HG03432 (cell line): ENCODE measurements around the gene GMDS.
A peak's percentile ranks its signal among the peaks of the same experiment; 100 is the strongest.

ENCODE experiments used
- ATAC-seq: cut with Tn5 transposase; IDR thresholded peaks from one replicate; pipeline ENCODE4 v1.9.1; 2021; ENCODE audit warnings: mild to moderate bottlenecking, moderate library complexity; ENCODE audit not compliant: unreplicated experiment

Gene GMDS

DNA sequence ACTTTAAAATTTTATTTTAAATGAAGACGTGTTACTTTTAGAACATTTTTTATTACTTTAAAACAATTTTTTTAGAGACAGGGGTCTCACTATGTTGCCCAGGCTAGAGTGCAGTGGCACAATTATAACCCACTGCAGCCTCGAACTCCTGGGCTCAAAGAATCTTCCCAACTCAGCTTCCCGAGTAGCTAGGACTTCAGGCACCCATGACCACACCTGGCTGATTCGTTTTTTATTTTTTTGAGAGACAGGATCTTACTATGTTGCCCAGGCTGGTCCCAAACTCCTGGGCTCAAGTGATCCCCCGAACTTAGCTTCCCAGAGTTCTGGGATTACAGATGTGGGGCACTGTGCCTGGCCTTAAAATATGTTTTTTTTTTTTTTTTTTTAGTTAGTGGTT lies 287.7 kb downstream of the GMDS start:
- ATAC-seq = no peak

DNA sequence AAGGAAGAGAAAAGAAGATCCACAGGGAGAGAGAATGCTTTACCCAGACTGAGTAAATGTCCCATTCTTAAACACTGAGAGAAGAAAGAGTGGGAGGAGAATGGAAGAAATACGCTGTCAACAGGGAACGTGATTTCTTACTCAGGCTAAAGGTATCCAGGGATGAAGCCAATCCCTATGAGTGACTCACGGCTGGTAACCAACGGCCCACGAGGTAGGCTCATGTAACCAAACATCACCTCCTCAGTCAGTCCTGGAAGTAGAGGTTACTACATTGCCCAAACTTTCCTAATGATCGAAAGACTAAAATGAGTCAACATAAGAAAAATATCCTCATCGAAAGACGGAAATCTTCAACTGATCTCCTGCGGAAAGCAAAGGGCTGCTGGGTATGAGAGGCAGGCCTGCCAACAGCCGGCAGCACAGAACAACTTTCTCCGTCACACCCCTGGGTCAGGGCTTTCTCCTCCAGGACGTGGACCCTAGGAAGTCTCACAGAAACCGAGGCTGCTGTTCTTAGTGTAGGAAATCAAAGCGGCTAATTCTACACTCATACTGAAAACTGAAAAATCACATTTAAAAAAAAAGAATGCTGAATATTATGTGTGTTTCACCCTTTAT lies 292.6 kb downstream of the GMDS start:
- no peak for ATAC-seq

DNA sequence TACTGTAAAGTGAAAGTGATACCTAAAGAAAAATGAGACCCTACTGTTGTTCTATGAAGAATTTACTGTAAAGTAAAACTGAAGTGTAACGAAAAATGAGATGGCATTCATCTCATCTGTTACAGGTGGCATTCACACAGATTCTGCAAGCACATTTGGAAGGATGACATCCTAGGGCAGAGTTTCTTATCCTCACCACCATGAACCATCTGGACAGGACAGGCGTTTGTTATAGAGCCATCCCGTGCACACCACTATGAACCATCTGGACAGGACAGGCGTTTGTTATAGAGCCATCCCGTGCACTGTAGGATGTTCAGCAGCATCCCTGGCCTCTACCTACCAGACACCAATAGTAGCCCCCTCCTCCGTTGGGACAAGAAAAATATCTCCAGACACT lies 294.8 kb downstream of the GMDS start:
- ATAC-seq = no peak

DNA sequence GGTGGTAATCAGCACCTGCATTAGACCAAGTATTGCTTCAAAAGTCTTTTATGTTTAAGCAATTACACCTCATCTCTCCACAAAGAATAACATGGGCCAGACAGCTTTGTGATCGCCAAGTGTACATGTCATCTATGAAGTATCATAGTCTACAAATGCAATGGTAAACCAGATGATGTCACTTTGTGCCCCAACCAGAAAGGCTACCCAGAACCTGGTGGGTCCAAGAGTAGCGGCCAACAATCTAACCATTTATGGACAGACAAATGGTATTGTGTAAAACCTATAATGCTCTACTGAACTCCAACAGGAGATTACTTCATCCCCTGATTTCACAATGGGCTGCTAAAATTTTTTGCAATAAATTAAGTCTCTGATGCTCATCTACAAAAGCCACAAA lies 295.9 kb downstream of the GMDS start:
- no peak for ATAC-seq

DNA sequence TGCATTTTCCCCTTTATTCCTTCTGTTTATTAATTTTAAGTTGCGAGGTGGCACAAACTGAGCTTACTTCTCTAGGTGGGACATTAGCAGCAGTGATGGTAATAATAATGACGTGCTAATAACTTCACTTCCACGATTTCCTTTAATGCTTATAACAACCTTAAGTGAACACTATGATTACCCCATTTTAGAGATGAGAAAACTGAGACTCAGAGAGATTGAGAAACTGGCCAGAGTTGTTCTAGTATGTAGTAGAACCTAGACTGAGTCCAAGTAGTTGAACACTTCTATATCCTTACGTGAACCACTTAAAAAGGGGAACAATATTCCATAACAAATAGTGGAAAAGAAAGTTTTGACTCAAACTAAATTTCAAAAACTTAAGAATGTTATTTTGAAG lies 297.5 kb downstream of the GMDS start:
- ATAC-seq = no peak

DNA sequence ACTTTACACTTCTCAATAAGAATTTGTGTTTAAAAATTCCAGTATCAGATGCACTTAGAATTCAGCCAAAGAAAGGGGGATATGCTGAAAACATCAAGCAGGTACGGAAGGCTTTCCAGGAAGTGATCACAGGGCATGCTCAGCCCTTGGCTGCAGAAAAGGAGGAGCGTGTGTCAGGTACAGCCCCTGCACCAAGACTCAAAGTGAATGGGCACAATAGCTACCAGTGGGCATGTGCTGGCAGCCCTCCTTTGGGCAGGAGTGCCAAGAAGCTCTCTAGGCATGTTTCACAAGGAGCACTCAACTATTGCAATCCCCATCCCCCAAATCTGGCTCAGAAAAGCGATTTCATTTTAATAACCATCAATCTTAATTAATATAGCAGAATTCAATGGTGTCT lies 298.8 kb downstream of the GMDS start:
- ATAC-seq = no peak

DNA sequence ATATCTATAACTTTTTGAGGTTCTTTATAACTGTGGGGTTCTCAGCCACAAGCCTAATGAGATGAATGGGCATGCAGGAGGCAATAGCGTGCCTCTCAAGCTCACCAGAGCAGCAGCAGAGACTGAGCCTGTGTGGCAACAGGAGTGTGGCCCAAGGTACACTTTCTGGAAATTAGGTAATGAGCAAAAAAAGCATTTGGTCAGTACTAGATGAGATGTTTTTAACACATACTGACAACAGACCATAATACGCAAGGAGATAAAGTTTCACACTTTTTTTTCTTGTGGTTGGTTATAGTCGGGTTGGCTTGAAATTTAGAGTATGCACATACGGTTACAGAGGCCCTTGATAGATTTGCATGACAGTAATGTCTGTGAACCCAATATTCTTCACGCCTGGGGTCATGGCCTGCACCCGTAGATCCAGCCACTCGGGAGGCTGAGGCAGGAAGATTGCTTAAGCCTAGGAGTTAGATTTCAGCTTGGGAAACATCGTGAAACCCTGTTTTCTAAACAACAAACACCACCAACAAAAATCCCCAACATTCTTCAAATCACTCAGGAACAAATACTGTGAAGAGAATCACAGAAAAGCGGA lies 300.1 kb downstream of the GMDS start:
- ATAC-seq = no peak

DNA sequence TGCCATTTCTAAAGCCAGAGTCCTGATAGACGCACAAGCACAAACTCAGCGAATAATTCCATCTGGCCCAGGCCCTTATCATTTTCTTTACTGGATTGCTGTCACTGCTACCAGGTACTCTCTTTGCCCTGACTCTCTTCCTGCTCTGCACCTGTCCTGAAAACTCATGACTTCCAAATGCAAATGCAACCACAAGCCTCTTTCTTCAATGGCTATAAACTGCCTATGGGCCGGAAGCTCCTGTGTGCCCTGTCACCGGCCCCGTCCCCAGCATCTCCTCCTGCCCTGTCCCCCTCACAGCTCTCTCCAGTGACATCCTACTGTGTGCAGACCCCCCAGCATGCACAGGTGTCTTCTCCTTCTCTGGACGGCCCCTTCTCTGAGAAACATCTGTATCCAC lies 302.6 kb downstream of the GMDS start:
- ATAC-seq = no peak

DNA sequence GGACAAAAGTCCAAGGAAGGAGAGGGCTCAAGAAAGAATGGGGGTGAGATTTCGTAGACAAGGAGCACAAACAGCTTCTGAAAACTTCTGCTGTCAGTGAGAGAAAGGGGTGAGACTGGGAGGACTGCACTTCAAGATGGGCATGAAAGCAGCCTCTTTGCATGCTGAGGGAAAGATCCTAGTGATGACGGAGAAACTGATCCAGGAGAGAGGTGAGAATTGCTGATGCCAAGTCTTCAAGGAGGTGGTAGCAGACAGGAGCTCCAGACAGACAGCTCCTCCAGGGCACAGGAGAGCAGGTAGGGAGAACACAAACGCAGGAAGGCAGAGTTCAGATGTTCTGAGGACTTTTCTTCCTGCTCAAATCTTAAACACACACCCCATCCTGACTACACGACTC lies 303.9 kb downstream of the GMDS start:
- no peak for ATAC-seq

DNA sequence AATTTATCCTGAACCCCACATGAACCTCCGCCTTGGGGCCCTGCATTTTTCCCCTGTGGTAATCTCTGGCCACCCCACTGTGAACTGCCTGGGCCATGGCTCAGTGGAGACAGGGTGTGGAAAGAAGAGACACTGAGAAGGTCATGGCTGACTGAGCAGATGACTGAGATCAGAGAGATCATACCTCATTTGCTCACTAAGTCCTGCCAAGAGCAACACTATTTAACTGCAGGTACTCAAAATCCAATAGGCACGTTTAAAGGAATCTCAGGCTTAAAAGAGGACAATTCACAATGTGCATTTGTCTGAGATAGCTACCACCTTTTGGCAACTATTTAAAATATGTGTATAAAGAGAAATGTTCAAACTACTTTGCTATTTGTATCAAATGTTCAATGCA lies 305.0 kb downstream of the GMDS start:
- peak; percentile 80 for ATAC-seq

DNA sequence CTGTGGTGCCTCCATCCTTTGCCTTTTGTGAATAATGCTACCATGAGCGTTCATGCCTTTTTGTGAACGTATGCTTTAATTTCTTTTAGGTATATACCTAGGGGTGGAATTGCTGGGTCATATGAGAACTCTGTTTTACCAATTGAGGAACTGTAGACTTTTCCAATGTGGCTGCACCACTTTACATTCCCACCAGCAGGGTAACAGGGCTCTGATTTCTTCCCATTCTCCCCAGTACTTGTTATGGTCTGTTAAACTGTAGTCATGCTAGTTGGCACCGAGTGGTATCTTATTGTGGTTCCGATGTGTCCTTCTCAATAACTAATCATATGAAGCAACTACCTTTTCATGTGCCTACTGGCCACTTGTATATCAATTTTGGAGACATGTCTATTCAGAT lies 312.1 kb downstream of the GMDS start:
- no peak for ATAC-seq

DNA sequence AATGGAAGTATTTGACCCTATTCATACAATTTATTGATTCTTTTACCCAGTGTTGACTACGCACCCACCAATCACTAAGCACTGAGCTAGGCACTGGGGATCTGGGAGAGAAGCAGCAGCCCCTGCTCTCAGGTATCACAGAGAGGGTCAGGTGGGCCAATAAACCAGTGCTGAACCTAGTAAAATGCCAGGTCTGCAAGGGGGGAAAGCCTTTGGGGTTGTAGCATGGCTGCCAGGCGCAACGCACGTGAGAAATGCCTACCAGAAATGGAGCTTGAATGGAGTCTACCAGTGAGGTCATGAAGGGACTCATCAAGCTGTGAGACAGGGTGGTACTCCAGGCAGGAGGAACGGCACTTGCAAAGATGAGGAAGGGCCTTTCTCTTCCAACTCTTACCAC lies 313.6 kb downstream of the GMDS start:
- ATAC-seq = no peak

DNA sequence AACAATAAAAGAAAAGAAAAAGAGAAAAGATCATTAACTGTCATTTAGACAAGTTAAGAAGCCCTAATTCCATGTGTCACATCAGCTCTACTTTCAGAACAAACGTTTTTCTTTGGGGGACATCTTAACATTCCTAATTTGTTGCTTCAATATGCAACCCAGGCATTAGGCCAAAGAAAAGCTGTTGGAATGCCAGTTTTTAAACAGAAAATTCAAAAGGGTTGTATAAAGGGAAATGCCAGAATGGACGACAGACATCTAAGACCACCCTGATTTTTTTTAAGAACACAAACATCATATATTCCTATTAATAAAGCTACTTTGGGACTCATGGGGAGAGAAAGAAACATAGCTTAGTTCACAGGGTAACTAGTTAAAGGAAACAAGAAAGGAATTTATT lies 315.0 kb downstream of the GMDS start:
- no peak for ATAC-seq

DNA sequence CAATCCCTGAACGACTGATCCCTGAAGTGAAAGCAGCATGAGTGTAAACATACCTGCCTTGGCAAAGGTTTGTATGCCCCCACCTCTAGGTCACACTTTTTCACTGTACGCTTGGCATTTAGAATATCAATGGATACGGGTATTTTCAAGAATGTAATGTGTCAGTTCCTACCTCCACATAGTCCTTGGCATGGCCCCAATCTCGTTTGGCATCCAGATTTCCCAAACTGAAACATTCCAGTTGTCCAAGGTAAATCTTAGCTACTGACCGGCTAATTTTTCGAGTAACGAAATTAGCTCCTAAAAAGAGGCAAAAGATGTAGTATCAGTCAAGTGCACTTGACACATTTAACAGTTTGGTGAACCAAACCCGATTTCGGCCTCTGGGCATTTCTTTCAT lies 315.5 kb downstream of the GMDS start:
- ATAC-seq = no peak

DNA sequence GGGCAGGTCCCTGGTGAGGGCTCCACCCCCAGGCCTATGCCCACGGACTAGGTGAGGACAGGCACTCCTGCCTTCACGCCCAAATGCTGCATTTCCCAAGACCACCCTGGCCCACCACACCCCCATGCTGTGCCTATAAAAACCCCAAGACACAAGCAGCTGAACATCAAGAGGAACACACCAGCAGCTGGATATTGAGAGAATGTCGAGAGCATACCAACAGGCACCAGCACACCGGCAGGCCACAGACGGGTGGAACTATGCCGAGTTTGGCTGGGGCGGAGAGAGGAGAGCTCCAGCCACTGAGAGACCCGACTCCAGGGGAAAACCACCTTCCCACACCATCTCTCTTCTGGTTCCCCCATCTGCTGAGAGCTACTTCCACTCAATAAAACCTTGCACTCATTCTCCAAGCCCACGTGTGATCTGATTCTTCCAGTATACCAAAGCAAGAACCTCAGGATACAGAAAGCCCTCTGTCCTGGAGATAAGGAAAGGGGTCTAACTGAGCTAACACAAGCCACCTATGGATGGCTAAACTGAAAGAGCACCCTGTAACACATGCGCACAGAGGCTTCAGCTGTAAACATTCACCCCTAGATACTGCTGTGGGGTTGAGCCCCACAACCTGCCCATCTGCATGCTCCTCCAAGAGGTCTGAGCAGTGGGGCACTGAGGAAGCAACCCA lies 319.5 kb downstream of the GMDS start:
- ATAC-seq = no peak

DNA sequence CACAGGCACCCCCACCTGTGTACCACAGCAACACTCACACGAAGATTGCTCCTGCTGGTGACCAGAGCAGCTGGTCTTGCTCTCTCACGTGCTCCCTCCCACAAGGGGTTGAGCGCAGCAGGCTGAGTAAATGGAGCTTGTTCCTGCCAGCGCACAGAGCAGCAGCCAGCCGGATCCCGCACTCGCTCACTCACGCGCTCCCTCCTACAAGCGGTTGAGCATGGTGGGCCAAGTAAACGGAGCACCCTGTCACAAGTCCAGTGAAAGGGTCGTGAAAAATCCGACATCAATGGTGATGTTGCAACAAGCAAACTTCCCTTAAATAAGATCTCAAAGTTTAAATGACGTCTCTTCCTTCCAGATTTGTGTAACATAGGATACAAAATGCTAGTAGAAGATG lies 322.0 kb downstream of the GMDS start:
- ATAC-seq = no peak

DNA sequence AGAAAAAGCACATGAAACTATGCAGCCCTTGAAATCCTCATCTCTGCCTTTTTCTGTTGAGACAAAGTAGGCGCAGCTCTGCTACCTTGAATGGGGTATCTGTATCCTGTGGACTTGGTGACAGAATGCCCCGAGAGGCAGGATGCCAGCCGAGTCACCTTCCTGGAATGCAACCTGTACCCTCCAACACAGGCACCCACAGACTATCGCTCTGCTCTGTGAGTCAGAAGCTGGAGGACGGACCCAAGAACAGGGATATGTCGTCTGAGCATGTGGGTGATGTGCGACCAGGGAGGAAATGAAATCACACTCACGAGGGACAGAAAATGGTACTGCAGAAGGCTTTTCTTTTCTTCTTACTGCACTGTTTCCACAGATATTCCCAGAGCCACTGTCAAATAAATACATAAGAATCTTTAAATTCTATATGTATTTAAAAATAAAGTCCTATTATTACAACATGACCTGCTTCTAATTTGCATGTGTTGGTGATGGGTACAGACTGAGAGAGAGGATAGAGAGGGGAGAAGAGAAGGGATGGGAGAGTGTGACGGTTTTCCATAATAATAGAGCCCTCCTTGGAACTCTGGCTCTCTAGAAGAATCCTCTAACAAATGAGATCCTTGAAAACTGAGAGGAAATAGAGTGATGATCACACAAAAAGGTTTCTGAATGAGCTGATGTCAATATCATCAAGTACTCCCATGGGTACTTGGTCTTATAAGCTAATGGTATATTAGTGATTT lies 327.6 kb downstream of the GMDS start:
- ATAC-seq = no peak

DNA sequence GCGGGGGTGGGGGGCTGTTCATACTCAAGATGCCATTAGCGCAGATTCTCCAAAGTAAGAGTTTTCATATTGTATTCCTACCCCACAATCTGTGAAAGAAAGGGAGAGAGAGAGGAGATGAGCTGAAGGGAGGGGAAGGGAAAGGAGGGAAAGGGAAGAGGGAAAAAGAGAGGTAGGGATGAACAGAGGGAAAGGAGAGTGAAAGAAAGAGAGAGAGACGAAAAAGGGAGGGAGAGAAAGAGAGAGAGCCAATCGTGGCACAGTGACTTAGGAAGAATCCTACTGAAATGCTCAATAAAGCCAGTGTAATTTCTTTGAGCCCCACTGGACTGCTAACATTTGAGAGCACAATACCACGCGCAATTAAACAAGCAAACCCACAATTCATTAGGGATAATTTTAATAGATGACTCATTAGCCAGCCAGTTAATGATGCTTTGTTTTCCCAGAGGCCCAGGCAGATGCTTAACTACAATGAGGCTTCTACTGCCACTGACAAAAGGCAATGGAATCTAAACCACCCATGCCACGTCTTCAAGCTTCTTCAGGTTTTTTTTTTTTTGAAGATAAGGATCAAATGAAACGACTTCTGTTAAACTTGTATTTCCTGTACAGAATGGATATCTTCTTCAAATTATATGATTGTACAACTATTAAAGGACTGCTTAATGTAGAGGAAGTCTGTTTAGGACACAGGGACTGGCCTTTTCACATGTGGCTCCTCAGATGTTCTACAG lies 328.9 kb downstream of the GMDS start:
- ATAC-seq = no peak

DNA sequence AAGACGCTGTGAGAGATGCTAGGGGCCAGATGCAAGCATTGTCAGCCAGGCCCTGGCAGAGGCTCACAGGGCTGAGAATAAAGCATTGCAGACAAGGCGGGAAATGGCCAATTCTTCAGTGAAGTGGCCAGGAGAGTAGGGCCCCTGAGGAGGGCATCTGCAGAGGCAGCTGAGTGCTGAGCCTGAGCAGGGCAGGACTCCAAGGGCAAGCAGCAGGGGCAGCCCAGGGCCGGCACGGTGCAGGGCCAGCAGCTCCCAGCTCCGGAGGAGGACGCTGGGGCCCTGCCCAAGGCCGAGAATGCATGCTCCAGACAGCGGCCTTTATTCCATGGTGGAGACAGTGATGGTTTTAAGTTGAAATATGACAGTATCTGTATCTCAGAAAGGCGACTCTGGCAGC lies 330.2 kb downstream of the GMDS start:
- ATAC-seq = no peak

DNA sequence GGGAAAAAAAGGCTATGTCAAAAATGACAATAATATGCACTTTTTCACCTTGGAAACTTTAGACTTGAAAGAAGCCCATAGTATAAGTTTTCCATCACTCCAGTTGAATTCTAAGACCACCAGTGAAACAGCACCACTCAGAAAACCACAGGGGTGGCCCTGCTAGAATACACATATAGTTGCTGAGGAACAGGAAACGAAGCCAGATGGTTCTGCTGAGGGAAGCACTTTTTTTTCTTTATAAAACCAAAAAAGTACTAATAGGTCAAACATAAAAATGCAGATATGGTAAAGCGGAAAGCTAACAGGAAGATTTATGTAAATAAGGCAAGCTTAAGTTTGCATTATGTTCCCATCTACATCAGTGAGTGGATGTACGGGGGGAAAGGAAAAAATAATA lies 331.8 kb downstream of the GMDS start:
- ATAC-seq = no peak

DNA sequence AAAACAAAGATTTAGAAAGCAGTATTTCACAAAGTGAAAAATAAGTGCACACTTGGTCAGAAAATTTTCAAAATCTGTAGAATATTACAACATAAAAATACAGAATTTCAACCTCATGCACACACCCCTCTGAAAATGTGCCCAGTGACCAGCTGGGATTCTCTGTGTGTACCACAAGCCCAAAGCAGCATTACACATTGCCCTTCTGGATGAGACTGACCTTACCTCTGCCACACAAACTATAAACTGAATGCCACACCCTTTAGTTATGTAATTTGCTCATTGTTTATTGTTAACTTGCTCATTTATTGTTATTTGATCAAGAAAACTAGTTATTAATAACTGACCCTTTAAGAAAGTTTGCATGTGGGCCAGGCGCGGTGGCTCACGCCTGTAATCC lies 332.7 kb downstream of the GMDS start:
- ATAC-seq = no peak
